Measurements from ENCODE around the gene DESI2.

DESI2 gene

DNA sequence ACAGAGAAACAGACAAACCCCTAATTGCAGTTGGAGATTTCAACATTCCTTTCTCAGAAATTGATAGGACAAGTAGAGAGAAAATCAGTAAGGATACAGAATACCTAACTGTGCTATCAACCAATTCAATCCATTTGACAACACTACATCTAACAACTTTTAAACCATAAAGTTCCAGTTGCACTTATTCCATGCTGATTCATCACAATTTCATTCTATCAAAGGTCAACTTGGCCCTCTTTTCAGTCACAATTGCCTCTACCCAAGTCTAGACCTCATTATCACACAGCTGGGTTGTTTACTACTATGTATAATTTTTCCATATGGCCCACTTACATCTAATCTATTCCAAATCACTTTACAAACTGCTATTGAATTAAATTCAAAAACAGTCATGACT is 19.8 kb upstream of the DESI2 start:
- Histone ChIP-seq H3K36me3 (ENCODE audit: insufficient read depth, low read length) (no peaks in the 10 kb centered on the region), H3K27ac (no peak overlapping the region), H3K4me3 (no peak overlapping the region), H3K9me3 (ENCODE audit: low read depth, low read length) (no peaks in the 10 kb centered on the region), H3K9ac (ENCODE audit: insufficient read length) (no peak overlapping the region)
- DNase-seq (ENCODE audit: low read depth, low spot score) = no peak
- TF ChIP-seq FOXP2 (optimal IDR thresholded peaks at IDR 0.05; ENCODE audit: control extremely low read depth, extremely low read length, insufficient read depth) = no peak
- no peak for TF ChIP-seq POLR2AphosphoS5 (IDR thresholded peaks at IDR 0.05; ENCODE audit: borderline replicate concordance, low read depth, low read length)
- no peak for TF ChIP-seq EZH2 (IDR thresholded peaks at IDR 0.05)

DNA sequence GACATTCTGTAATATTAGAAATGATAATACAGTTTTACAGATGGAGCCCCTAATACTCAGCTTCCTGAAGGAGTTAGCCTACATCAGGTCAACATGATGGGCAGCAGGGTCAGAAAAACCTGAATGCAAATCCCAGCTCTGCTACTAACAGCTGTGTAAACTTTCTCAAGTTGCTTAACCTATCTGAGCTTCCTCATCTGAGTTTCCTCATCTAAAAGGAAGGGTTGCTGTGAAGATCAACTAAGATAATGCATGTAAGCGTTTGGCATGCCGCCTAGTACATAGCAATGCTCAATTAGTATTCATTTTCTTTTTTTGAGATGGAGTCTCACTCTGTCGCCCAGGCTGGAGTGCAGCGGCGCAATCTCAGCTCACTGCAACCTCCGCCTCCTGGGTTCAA is 18.4 kb upstream of the DESI2 start:
- no peaks in the 10 kb centered on the region for H3K9me3 ChIP-seq (ENCODE audit: low read depth, low read length)
- no peak overlapping the region for H3K4me3 ChIP-seq
- DNase-seq (ENCODE audit: low read depth, low spot score) = no peak
- no peak overlapping the region for H3K27ac ChIP-seq
- no peak overlapping the region for H3K9ac ChIP-seq (ENCODE audit: insufficient read length)
- H3K36me3 ChIP-seq (ENCODE audit: insufficient read depth, low read length) = no peaks in the 10 kb centered on the region
- TF ChIP-seq POLR2AphosphoS5 (IDR thresholded peaks at IDR 0.05; ENCODE audit: borderline replicate concordance, low read depth, low read length) (no peak), FOXP2 (optimal IDR thresholded peaks at IDR 0.05; ENCODE audit: control extremely low read depth, extremely low read length, insufficient read depth) (no peak), EZH2 (IDR thresholded peaks at IDR 0.05) (no peak)

DNA sequence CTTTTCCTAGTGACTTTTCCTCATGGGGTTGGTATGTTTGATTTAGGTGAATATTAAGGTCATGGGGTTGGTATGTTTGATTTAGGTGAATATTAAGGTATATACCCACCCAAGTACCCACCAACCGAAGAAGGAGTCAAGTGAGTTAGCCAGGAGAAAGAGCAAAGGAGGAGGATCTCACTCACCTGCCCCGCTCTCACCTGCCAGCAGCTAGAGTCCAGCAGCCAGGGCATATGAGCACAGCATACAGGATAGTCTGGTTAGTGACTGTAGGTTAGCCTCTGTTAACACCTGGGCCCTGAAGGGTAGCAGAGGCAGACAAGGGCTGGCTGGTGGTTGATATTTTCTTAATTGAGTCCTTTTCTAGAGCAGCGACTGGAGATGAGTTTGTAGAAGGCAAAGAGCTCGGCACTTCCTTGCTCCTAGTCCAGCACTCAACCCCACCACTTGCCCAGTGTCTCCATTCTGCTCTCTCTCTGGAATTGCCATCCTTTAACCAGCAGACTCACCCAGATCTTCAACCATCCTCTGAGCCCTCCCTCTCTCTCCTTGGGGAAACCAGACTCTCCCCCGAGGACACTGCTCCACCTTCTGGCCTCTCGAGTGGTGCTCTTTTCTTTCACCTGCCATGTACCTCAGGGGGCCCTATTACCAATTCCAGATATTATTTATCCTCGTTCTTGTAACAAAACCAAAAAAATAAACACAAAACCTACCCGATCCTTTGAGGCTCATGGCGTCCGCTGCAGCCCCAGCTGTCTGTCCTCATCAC is 16.3 kb upstream of the DESI2 start:
- Histone ChIP-seq H3K36me3 (ENCODE audit: insufficient read depth, low read length) (no peaks in the 10 kb centered on the region), H3K4me3 (no peak overlapping the region), H3K9ac (ENCODE audit: insufficient read length) (no peak overlapping the region), H3K27ac (no peak overlapping the region), H3K9me3 (ENCODE audit: low read depth, low read length) (no peaks in the 10 kb centered on the region)
- no peak for DNase-seq (ENCODE audit: low read depth, low spot score)
- TF ChIP-seq FOXP2 (optimal IDR thresholded peaks at IDR 0.05; ENCODE audit: control extremely low read depth, extremely low read length, insufficient read depth) (no peak), POLR2AphosphoS5 (IDR thresholded peaks at IDR 0.05; ENCODE audit: borderline replicate concordance, low read depth, low read length) (no peak), EZH2 (IDR thresholded peaks at IDR 0.05) (no peak)

DNA sequence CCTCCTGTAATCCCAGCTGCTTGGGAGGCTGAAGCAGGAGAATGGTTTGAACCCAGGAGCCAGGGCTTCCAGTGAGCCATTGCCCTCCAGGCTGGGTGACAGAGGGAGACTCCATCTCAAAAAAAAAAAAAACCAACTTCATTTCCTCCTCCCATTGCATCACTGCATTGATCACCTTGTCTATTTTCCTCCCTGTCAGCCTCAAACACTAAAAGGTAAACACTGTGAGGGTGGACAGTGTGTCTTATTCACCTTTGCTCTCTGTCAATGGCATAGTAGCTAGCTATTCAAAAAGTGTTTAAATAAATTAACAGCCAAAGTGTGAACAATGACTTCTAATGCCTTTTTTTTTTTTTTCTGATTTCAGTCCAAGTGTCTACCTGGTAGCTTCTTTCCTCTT is 13.4 kb upstream of the DESI2 start:
- Histone ChIP-seq H3K27ac (no peak overlapping the region), H3K36me3 (ENCODE audit: insufficient read depth, low read length) (no peaks in the 10 kb centered on the region), H3K9me3 (ENCODE audit: low read depth, low read length) (no peaks in the 10 kb centered on the region), H3K9ac (ENCODE audit: insufficient read length) (no peak overlapping the region), H3K4me3 (no peak overlapping the region)
- no peak for DNase-seq (ENCODE audit: low read depth, low spot score)
- TF ChIP-seq FOXP2 (optimal IDR thresholded peaks at IDR 0.05; ENCODE audit: control extremely low read depth, extremely low read length, insufficient read depth) (no peak), POLR2AphosphoS5 (IDR thresholded peaks at IDR 0.05; ENCODE audit: borderline replicate concordance, low read depth, low read length) (no peak), EZH2 (IDR thresholded peaks at IDR 0.05) (no peak)

DNA sequence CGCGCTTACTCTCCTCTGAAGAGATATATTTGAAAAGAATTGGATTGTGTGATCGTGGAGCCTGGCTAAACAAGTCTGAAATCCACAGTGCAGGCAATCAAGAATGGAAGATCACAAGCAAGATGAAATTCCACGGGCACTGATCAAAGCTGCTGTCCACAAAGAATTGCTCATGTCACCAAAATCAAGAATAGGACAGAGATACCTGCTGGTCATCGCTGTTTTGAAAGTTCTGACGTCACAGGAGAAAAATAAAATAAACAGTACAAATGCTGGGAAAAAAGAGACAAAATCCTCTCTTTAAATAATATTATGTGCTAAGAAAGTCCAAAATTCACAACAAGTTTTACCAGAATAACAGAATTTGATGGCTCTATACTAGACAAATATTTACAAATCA is 12.0 kb upstream of the DESI2 start:
- Histone ChIP-seq H3K27ac (no peak overlapping the region), H3K4me3 (no peak overlapping the region), H3K9me3 (ENCODE audit: low read depth, low read length) (no peaks in the 10 kb centered on the region), H3K9ac (ENCODE audit: insufficient read length) (no peak overlapping the region), H3K36me3 (ENCODE audit: insufficient read depth, low read length) (no peaks in the 10 kb centered on the region)
- DNase-seq (ENCODE audit: low read depth, low spot score) = no peak
- TF ChIP-seq POLR2AphosphoS5 (IDR thresholded peaks at IDR 0.05; ENCODE audit: borderline replicate concordance, low read depth, low read length) (no peak), FOXP2 (optimal IDR thresholded peaks at IDR 0.05; ENCODE audit: control extremely low read depth, extremely low read length, insufficient read depth) (no peak), EZH2 (IDR thresholded peaks at IDR 0.05) (no peak)

DNA sequence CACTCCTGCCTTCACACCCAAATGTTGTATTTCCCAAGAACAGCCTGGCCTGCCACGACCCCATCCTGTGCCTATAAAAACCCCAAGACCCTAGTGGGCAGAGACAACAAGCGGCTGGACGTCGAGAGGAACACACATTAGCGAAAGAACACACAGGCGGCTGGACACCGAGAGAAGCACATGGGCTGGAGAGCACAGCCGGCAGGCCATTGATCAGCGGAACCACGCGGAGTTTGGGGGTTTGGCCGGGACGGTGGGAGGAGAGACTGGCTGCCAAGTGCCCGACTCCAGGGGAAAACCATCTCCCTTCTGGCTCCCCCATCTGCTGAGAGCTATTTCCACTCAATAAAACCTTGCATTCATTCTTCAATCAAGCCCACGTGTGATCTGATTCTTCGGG is 10.4 kb upstream of the DESI2 start:
- Histone ChIP-seq H3K36me3 (ENCODE audit: insufficient read depth, low read length) (no peaks in the 10 kb centered on the region), H3K4me3 (no peak overlapping the region), H3K27ac (no peak overlapping the region), H3K9me3 (ENCODE audit: low read depth, low read length) (no peaks in the 10 kb centered on the region), H3K9ac (ENCODE audit: insufficient read length) (no peak overlapping the region)
- no peak for DNase-seq (ENCODE audit: low read depth, low spot score)
- TF ChIP-seq FOXP2 (optimal IDR thresholded peaks at IDR 0.05; ENCODE audit: control extremely low read depth, extremely low read length, insufficient read depth) (no peak), EZH2 (IDR thresholded peaks at IDR 0.05) (no peak), POLR2AphosphoS5 (IDR thresholded peaks at IDR 0.05; ENCODE audit: borderline replicate concordance, low read depth, low read length) (no peak)

DNA sequence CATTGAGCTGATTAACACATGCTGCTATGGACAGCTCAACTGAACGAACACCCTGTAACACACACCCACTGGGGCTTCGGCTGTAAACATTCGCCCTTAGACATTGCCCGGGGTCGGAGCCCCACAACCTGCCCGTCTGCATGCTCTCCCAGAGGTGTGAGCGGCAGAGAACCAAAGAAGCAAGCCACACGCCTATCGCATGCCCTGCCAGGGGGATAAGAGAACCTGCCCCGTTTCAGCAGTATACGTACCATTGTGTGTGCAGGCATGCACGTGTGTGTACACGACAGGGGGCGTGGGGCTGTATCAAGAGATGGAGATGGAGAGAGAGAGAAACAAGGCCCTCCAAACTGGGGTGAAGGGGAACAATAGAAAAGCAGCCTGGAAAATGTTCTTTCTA is 9.9 kb upstream of the DESI2 start:
- H3K27ac ChIP-seq = no peak overlapping the region
- no peaks in the 10 kb centered on the region for H3K36me3 ChIP-seq (ENCODE audit: insufficient read depth, low read length)
- TF ChIP-seq EZH2 (IDR thresholded peaks at IDR 0.05) (no peak), POLR2AphosphoS5 (IDR thresholded peaks at IDR 0.05; ENCODE audit: borderline replicate concordance, low read depth, low read length) (no peak), FOXP2 (optimal IDR thresholded peaks at IDR 0.05; ENCODE audit: control extremely low read depth, extremely low read length, insufficient read depth) (no peak)
- no peak overlapping the region for H3K4me3 ChIP-seq
- no peak overlapping the region for H3K9ac ChIP-seq (ENCODE audit: insufficient read length)
- DNase-seq (ENCODE audit: low read depth, low spot score) = no peak
- no peaks in the 10 kb centered on the region for H3K9me3 ChIP-seq (ENCODE audit: low read depth, low read length)

DNA sequence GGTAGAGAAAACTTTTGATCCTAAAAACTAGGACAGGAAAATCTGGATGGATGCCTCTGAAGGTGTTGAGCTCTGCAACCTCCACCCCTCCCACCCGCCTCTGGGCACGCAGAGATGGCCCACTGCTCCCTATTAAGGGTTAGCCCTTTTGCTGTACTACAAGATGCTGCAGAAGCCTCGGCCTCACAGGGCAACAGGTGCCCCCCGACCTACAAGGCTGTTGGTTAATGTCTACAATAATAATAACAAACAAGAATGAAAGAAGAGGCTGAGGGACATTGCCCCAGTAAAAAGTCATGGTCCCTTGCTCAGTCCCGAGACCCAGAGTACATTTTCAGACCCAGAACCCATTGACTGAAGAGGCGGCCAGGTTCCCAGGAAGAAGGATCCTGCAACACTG is 7.5 kb upstream of the DESI2 start:
- DNase-seq (ENCODE audit: low read depth, low spot score) = no peak
- Histone ChIP-seq H3K9ac (ENCODE audit: insufficient read length) (no peak overlapping the region), H3K9me3 (ENCODE audit: low read depth, low read length) (no peaks in the 10 kb centered on the region), H3K36me3 (ENCODE audit: insufficient read depth, low read length) (no peaks in the 10 kb centered on the region), H3K27ac (no peak overlapping the region), H3K4me3 (no peak overlapping the region)
- TF ChIP-seq FOXP2 (optimal IDR thresholded peaks at IDR 0.05; ENCODE audit: control extremely low read depth, extremely low read length, insufficient read depth) (no peak), POLR2AphosphoS5 (IDR thresholded peaks at IDR 0.05; ENCODE audit: borderline replicate concordance, low read depth, low read length) (no peak), EZH2 (IDR thresholded peaks at IDR 0.05) (no peak)

DNA sequence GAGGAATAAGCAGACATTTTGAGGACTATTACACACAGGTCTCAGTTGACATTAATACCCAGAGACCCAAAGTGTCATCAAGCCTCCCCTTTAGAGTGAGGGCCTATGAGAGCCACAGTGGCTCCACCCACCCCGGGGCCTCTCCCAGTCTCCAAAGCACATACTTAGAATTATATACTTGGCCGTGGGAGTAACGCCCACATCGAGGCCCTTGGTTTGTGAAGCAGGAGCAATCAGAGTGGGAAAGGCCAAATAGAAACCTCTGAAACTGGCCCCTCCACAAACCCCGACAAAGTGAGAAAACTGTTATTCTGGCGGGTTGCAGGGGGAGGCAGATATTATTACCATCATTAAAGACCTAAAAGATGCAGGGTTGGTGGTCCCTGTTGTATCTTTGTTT is 7.0 kb upstream of the DESI2 start:
- no peak for DNase-seq (ENCODE audit: low read depth, low spot score)
- no peak overlapping the region for H3K4me3 ChIP-seq
- TF ChIP-seq EZH2 (IDR thresholded peaks at IDR 0.05) (no peak), POLR2AphosphoS5 (IDR thresholded peaks at IDR 0.05; ENCODE audit: borderline replicate concordance, low read depth, low read length) (no peak), FOXP2 (optimal IDR thresholded peaks at IDR 0.05; ENCODE audit: control extremely low read depth, extremely low read length, insufficient read depth) (no peak)

More for the DNA sequence above, 7.0 kb upstream of the DESI2 start:
- Histone ChIP-seq H3K27ac (no peak overlapping the region), H3K9me3 (ENCODE audit: low read depth, low read length) (no peaks in the 10 kb centered on the region), H3K9ac (ENCODE audit: insufficient read length) (no peak overlapping the region), H3K36me3 (ENCODE audit: insufficient read depth, low read length) (no peaks in the 10 kb centered on the region)
